Endothelial cell of umbilical vein (primary cell): ENCODE results near the gene ZNF800. TPM values are rescaled to one million over a fixed set of nuclear protein-coding genes. Genes with fewer than 3 reads are reported as not detected.

Source experiments
- BruUV-seq: library from RNA; stranded (reverse); fragments of 400-500 nt; replicated peaks from 2 replicates; lab custom pipeline; 2021; lab: Mats Ljungman, UMichigan
- CTCF ChIA-PET: fragments of 300-600, 350-600 bp; sonication (Branson Sonifier 250); formaldehyde crosslinking; loops from one replicate; lab custom pipeline; 2021; ENCODE audit warnings: antibody characterized with exemption, inconsistent platforms; lab: Charles Lee
- POLR2A ChIA-PET: fragments of 300-600, 350-600 bp; sonication (Branson Sonifier 250); formaldehyde crosslinking; loops from one replicate; lab custom pipeline; 2021; ENCODE audit warnings: antibody characterized with exemption, inconsistent platforms; lab: Charles Lee
- DNase-seq: peaks from one replicate; pipeline ENCODE4 v3.0.0-alpha.2; 2011; ENCODE audit warnings: low read depth, low spot score
- FAIRE-seq: peaks from 2 replicates; lab custom pipeline; 2011; peaks lifted over from hg19 to GRCh38; lab: Jason Lieb, UNC
- H2AFZ ChIP-seq: 2 replicates; pipeline ENCODE4 v1.6.0; 2012; ENCODE audit warnings: low read depth, low read length, control low read depth, inconsistent platforms
- H3K27ac ChIP-seq: 2 replicates; pipeline ENCODE4 v1.5.1; 2011; ENCODE audit warnings: low read depth, mild to moderate bottlenecking, control low read depth, low read length, moderate library complexity; ENCODE audit not compliant: insufficient read depth
- H3K27me3 ChIP-seq, 2 experiments: 2 replicates each; pipeline versions ENCODE4 v1.6.0 to v1.6.1; 2011; ENCODE audit warnings: low read length in 2 of 2, mixed read lengths in 1 of 2; ENCODE audit not compliant: control insufficient read depth in 2 of 2, insufficient read depth in 2 of 2
- H3K36me3 ChIP-seq, 2 experiments: 2 replicates in 1 of 2; 3 replicates in 1 of 2; pipeline ENCODE4 v1.5.1; 2011; ENCODE audit warnings: low read length in 2 of 2, mild to moderate bottlenecking in 1 of 2, moderate library complexity in 1 of 2; ENCODE audit not compliant: control insufficient read depth in 2 of 2, insufficient read depth in 2 of 2; ENCODE audit errors: extremely low read depth in 1 of 2
- H3K4me1 ChIP-seq: 3 replicates; pipeline ENCODE4 v1.5.1; 2011; ENCODE audit warnings: mild to moderate bottlenecking, low read length; ENCODE audit not compliant: control insufficient read depth, insufficient read depth; ENCODE audit errors: extremely low read depth
- H3K4me2 ChIP-seq: 2 replicates; pipeline ENCODE4 v1.6.1; 2011; ENCODE audit warnings: low read length, control low read depth, mixed read lengths; ENCODE audit not compliant: insufficient read depth
- H3K4me3 ChIP-seq, 3 experiments: fragments of 200-600 bp in 1 of 3; sonication (generic), shearing (Covaris generic) in 1 of 3; replicated peaks in 1 of 3; 2 replicates each; pipeline ENCODE4 v1.5.1; 2011 to 2016; ENCODE audit warnings: control low read depth in 3 of 3, low read length in 3 of 3, mild to moderate bottlenecking in 2 of 3, inconsistent platforms in 1 of 3, low read depth in 1 of 3, moderate library complexity in 1 of 3; ENCODE audit not compliant: insufficient read depth in 1 of 3
- H3K79me2 ChIP-seq: 2 replicates; pipeline ENCODE4 v1.6.0; 2012; ENCODE audit warnings: low read length, inconsistent platforms; ENCODE audit not compliant: control insufficient read depth, insufficient read depth
- H3K9ac ChIP-seq: replicated peaks from 2 replicates; pipeline ENCODE3; 2011; ENCODE audit warnings: low read length, control low read depth; ENCODE audit not compliant: insufficient read depth; ENCODE audit errors: extremely low read depth
- H3K9me1 ChIP-seq: replicated peaks from 3 replicates; pipeline ENCODE4 v1.6.0; 2011; ENCODE audit warnings: mild to moderate bottlenecking, low read length; ENCODE audit not compliant: control insufficient read depth, insufficient read depth; ENCODE audit errors: extremely low read depth
- H3K9me3 ChIP-seq: replicated peaks from 2 replicates; pipeline ENCODE4 v1.5.1; 2012; ENCODE audit warnings: low read length, inconsistent platforms; ENCODE audit not compliant: control insufficient read depth, insufficient read depth
- H4K20me1 ChIP-seq: replicated peaks from 2 replicates; pipeline ENCODE3; 2011; ENCODE audit warnings: mild to moderate bottlenecking, low read length; ENCODE audit not compliant: control insufficient read depth, insufficient read depth; ENCODE audit errors: extremely low read depth
- EZH2 ChIP-seq: IDR thresholded peaks from 2 replicates; pipeline ENCODE4 v1.6.1; 2012; ENCODE audit warnings: borderline replicate concordance, low read depth, mild to moderate bottlenecking, moderate library complexity, low read length, inconsistent platforms; ENCODE audit not compliant: severe bottlenecking
- FOS ChIP-seq: IDR thresholded peaks from 2 replicates; pipeline ENCODE4 v1.6.1; 2011; ENCODE audit warnings: mild to moderate bottlenecking, low read length, moderate library complexity, borderline replicate concordance; ENCODE audit not compliant: insufficient read depth
- GATA2 ChIP-seq: IDR thresholded peaks from 2 replicates; pipeline ENCODE4 v1.7.0; 2011; ENCODE audit warnings: low read depth, mild to moderate bottlenecking, moderate library complexity, mixed read lengths, low read length; ENCODE audit not compliant: insufficient read length, insufficient read depth
- JUN ChIP-seq: IDR thresholded peaks from 2 replicates; pipeline ENCODE4 v1.6.1; 2011; ENCODE audit warnings: borderline replicate concordance, low read depth; ENCODE audit not compliant: insufficient read length, insufficient read depth
- MAX ChIP-seq: IDR thresholded peaks from 2 replicates; pipeline ENCODE4 v1.6.1; 2011; ENCODE audit not compliant: insufficient read depth, insufficient read length
- MYC ChIP-seq: IDR thresholded peaks from one replicate; pipeline ENCODE4 v1.6.1; 2011; ENCODE audit warnings: mild to moderate bottlenecking, low read depth, low read length
- POLR2A ChIP-seq: IDR thresholded peaks from 2 replicates; pipeline ENCODE4 v1.6.1; 2012; ENCODE audit warnings: low read depth, mild to moderate bottlenecking, control low read depth, low read length
- POLR2AphosphoS5 ChIP-seq: IDR thresholded peaks from 2 replicates; pipeline ENCODE4 v1.6.1; 2012; ENCODE audit warnings: low read depth, mild to moderate bottlenecking, control low read depth, low read length, moderate library complexity; ENCODE audit not compliant: insufficient read depth
- dilution Hi-C: fragments of 300-500 bp; cut with MboI; formaldehyde crosslinking; loops from one replicate; pipeline ENCODE4 v1.15.0; 2019; ENCODE audit warnings: low sequenced_read_pairs; ENCODE audit not compliant: extremely low pct_ligation_motif_present
- intact Hi-C: fragments of 100-400 bp; cut with micrococcal nuclease; formaldehyde crosslinking; loops from one replicate; pipeline ENCODE4 v1.10.0; 2022
- polyA plus RNA-seq, 4 experiments: library from polyadenylated mRNA; depleted of rRNA in 3 of 4; stranded (reverse) in 3 of 4; unstranded in 1 of 4; fragments of >200 nt; gene quantifications; 2 replicates each; pipeline versions ENCODE4 v1.2.1 to v1.2.3, GENCODE V29; 2011 to 2012; ENCODE audit warnings: missing spikeins in 1 of 4
- total RNA-seq: library from RNA; stranded (reverse); gene quantifications from 2 replicates; pipeline ENCODE4 v1.2.3, GENCODE V29; 2021
- TF ChIP-seq, protein P1 (sequence below), 2 donors: IDR thresholded peaks; 1 replicate in 1 of 2; 2 replicates in 1 of 2; pipeline ENCODE4 v1.5.1; 2011; ENCODE audit warnings: low read length in 2 of 2, mild to moderate bottlenecking in 2 of 2, moderate library complexity in 2 of 2, control low read depth in 1 of 2, inconsistent platforms in 1 of 2, low read depth in 1 of 2; ENCODE audit not compliant: insufficient read depth in 1 of 2; ENCODE audit errors: extremely low read depth in 1 of 2

The ZNF800 gene
- total and polyA plus RNA-seq, 2 donors (not counting 3 experiments of a cell fraction or from before 2014, with no cell fraction given) = 10.9 to 35.4 TPM

GRCh38 chr7:127411176-127411575, 18.7 kb upstream of the ZNF800 start:
- Histone ChIP-seq H3K36me3 (no peaks in the 10 kb centered on the region), H3K27ac (no peak overlapping the region), H3K9me1 (no peaks in the 10 kb centered on the region), H3K4me2 (no peak overlapping the region), H3K9me3 (no peaks in the 10 kb centered on the region), H4K20me1 (no peaks in the 10 kb centered on the region), H2AFZ (no peak overlapping the region), H3K4me3 (no peak overlapping the region), H3K27me3 (peaks cover 11 to 25% of the 10 kb centered on the region in 2 experiments), H3K4me1 (no peaks in the 10 kb centered on the region), H3K9ac (no peak overlapping the region), H3K79me2 (no peaks in the 10 kb centered on the region)
- DNase-seq (no peak), FAIRE-seq (no peak)
- ChIA-PET POLR2A (no interaction called here), CTCF (no interaction called here)
- intact Hi-C loops = no loop called here
- BruUV-seq = no TSS peak
- TF ChIP-seq MAX (no peak), GATA2 (no peak), POLR2AphosphoS5 (no peak), JUN (no peak), FOS (no peak), EZH2 (no peak), MYC (no peak), POLR2A (no peak)
- TF ChIP-seq, protein P1, sequence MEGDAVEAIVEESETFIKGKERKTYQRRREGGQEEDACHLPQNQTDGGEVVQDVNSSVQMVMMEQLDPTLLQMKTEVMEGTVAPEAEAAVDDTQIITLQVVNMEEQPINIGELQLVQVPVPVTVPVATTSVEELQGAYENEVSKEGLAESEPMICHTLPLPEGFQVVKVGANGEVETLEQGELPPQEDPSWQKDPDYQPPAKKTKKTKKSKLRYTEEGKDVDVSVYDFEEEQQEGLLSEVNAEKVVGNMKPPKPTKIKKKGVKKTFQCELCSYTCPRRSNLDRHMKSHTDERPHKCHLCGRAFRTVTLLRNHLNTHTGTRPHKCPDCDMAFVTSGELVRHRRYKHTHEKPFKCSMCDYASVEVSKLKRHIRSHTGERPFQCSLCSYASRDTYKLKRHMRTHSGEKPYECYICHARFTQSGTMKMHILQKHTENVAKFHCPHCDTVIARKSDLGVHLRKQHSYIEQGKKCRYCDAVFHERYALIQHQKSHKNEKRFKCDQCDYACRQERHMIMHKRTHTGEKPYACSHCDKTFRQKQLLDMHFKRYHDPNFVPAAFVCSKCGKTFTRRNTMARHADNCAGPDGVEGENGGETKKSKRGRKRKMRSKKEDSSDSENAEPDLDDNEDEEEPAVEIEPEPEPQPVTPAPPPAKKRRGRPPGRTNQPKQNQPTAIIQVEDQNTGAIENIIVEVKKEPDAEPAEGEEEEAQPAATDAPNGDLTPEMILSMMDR (IDR thresholded peaks at IDR 0.05; ENCODE audit: extremely low read depth in 1 of 2, insufficient read depth in 1 of 2, low read depth in 1 of 2, low read length in 2 of 2) = no peak
- dilution Hi-C loops = no loop called here
